Caco-2 (cell line): ENCODE results near the gene DNAAF8. TPM values are rescaled to one million over a fixed set of nuclear protein-coding genes. Genes with fewer than 3 reads are reported as not detected.

Experiments used
- BruUV-seq: library from RNA; stranded (reverse); fragments of 400-500 nt; replicated peaks from 2 replicates; lab custom pipeline; 2021; lab: Mats Ljungman, UMichigan
- CTCF ChIA-PET: fragments of 300-600 bp; sonication (Branson Sonifier 250); formaldehyde crosslinking; loops from one replicate; lab custom pipeline; 2022; ENCODE audit warnings: antibody characterized with exemption; lab: Charles Lee
- POLR2A ChIA-PET: fragments of 300-600 bp; sonication (Branson Sonifier 250); formaldehyde crosslinking; loops from one replicate; lab custom pipeline; 2022; ENCODE audit warnings: antibody characterized with exemption; lab: Charles Lee
- DNase-seq, 2 experiments: peaks; one replicate each; pipeline versions ENCODE4 v3.0.0 to v3.0.0-alpha.2; 2020 to 2022
- H3K27me3 ChIP-seq: replicated peaks from 2 replicates; pipeline ENCODE4 v1.6.0; 2011; ENCODE audit warnings: low read length; ENCODE audit not compliant: control insufficient read depth, insufficient read depth
- H3K36me3 ChIP-seq: 2 replicates; pipeline ENCODE4 v1.5.1; 2011; ENCODE audit warnings: low read length; ENCODE audit not compliant: control insufficient read depth, insufficient read depth
- H3K4me1 ChIP-seq: fragments of 250-450 bp; sonication (Bioruptor Pico); 2 replicates; pipeline ENCODE4 v1.5.1; 2020; ENCODE audit warnings: mild to moderate bottlenecking
- H3K4me3 ChIP-seq: 2 replicates; pipeline ENCODE4 v1.5.1; 2011; ENCODE audit warnings: low read depth, mild to moderate bottlenecking, control low read depth, low read length
- H3K9me3 ChIP-seq: fragments of 250-450 bp; sonication (Bioruptor Pico); 2 replicates; pipeline ENCODE4 v1.5.1; 2020; ENCODE audit warnings: mild to moderate bottlenecking, moderate library complexity
- H3K27ac Mint-ChIP-seq: one replicate; pipeline ENCODE4 v1.8.0; 2022; ENCODE audit warnings: mixed read lengths; ENCODE audit not compliant: unreplicated experiment
- H3K27me3 Mint-ChIP-seq: one replicate; pipeline ENCODE4 v1.8.0; 2022; ENCODE audit warnings: mixed read lengths; ENCODE audit not compliant: insufficient read depth, unreplicated experiment
- H3K36me3 Mint-ChIP-seq: one replicate; pipeline ENCODE4 v1.8.0; 2022; ENCODE audit warnings: mild to moderate bottlenecking, mixed read lengths; ENCODE audit not compliant: insufficient read depth, unreplicated experiment
- H3K4me1 Mint-ChIP-seq: one replicate; pipeline ENCODE4 v1.8.0; 2022; ENCODE audit warnings: low read depth, mixed read lengths; ENCODE audit not compliant: unreplicated experiment
- H3K4me3 Mint-ChIP-seq: one replicate; pipeline ENCODE4 v1.8.0; 2022; ENCODE audit warnings: mild to moderate bottlenecking, moderate library complexity, mixed read lengths; ENCODE audit not compliant: unreplicated experiment
- H3K9me3 Mint-ChIP-seq: one replicate; pipeline ENCODE4 v1.8.0; 2022; ENCODE audit warnings: mixed read lengths; ENCODE audit not compliant: unreplicated experiment
- CTCF ChIP-seq, 2 experiments: fragments of 200-600 bp in 1 of 2; IDR thresholded peaks; 1 replicate in 1 of 2; 2 replicates in 1 of 2; pipeline versions ENCODE4 v1.5.1 to v1.8.0; 2011 to 2022; ENCODE audit warnings: antibody characterized with exemption in 1 of 2, control low read depth in 1 of 2, inconsistent platforms in 1 of 2, low read depth in 1 of 2, low read length in 1 of 2, mild to moderate bottlenecking in 1 of 2, moderate library complexity in 1 of 2; ENCODE audit not compliant: insufficient read depth in 1 of 2, severe bottlenecking in 1 of 2, unreplicated experiment in 1 of 2
- intact Hi-C: fragments of 100-400 bp; cut with micrococcal nuclease; formaldehyde crosslinking; loops from one replicate; pipeline ENCODE4 v1.10.0; 2022; ENCODE audit not compliant: unreplicated experiment
- total RNA-seq: library from RNA; stranded (reverse); gene quantifications from 2 replicates; pipeline ENCODE4 v1.2.3, GENCODE V29; 2022

Gene DNAAF8
- total RNA-seq, 1 experiment from 2014 or later, result 0.54 TPM

DNA sequence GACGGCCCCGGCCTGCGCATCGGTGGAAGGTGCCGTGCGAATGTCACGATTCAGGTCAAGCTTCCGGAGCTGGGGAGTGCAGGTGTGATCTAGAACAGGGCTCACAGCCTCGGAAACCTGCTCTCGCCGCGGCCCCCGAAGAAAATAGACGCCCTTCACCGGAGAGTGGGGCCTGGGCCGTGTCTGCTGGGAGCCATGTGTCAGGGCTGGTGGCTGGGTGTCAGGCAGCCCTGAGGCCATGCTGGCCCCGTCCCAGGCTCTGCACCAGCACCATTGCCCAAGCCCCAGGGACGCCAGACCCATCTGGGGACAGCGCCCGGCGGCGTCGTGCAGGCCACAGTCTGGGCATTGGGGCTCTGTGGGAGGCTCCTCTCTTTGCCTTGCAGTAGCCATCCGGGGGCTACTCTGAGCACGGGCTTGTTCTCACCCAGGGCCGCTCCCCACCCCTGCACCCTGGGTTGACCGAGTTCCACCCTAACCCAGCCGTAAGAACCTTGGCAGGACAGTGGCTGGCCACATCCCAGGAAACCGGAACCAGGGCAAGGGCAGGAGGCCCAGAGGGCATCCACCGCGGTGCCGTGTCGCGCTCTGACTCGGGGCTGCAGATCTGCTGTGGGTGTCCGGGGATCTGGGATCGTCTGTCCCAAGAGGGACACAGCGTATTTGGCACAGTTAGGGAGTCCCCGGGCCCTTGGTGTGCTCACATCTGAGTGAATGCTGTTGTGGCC lies 46.2 kb upstream of the DNAAF8 start:
- no peak for TF ChIP-seq CTCF (IDR thresholded peaks at IDR 0.05; ENCODE audit: insufficient read depth in 1 of 2, low read depth in 1 of 2, low read length in 1 of 2, severe bottlenecking in 1 of 2, unreplicated experiment in 1 of 2)
- Histone ChIP-seq H3K4me3 (no peak overlapping the region), H3K9me3 (no peaks in the 10 kb centered on the region), H3K4me1 (0 out of 2 replicates have a peak, but pooled peaks cover 6% of the 10 kb centered on the region), H3K36me3 (peaks cover 5% of the 10 kb centered on the region), H3K27me3 (no peaks in the 10 kb centered on the region)
- ChIA-PET CTCF (no interaction called here), POLR2A (no interaction called here)
- no peaks in the 10 kb centered on the region for H3K27me3 Mint-ChIP-seq
- no peaks in the 10 kb centered on the region for H3K9me3 Mint-ChIP-seq
- DNase-seq, result no peak
- intact Hi-C loops, result no loop called here
- H3K4me3 Mint-ChIP-seq, result no peak overlapping the region
- no TSS peak for BruUV-seq
- no peaks in the 10 kb centered on the region for H3K4me1 Mint-ChIP-seq
- peaks cover 8% of the 10 kb centered on the region for H3K36me3 Mint-ChIP-seq
- no peak overlapping the region for H3K27ac Mint-ChIP-seq

GRCh38 chr16:4688674-4689045 lies 45.7 kb upstream of the DNAAF8 start:
- no TSS peak for BruUV-seq
- no peaks in the 10 kb centered on the region for H3K27me3 ChIP-seq
- Mint-ChIP-seq H3K36me3 (peaks cover 13% of the 10 kb centered on the region), H3K4me3 (no peak overlapping the region), H3K27me3 (no peaks in the 10 kb centered on the region), H3K27ac (no peak overlapping the region), H3K9me3 (no peaks in the 10 kb centered on the region), H3K4me1 (no peaks in the 10 kb centered on the region)
- no peak for DNase-seq
- H3K36me3 ChIP-seq, result 0 out of 2 replicates have a peak, but pooled peaks cover 2% of the 10 kb centered on the region
- CTCF ChIA-PET, result no interaction called here
- no peak overlapping the region for H3K4me3 ChIP-seq
- no peak for TF ChIP-seq CTCF (IDR thresholded peaks at IDR 0.05; ENCODE audit: insufficient read depth in 1 of 2, low read depth in 1 of 2, low read length in 1 of 2, severe bottlenecking in 1 of 2, unreplicated experiment in 1 of 2)
- H3K4me1 ChIP-seq, result 0 out of 2 replicates have a peak, but pooled peaks cover 6% of the 10 kb centered on the region
- intact Hi-C loops, result no loop called here
- POLR2A ChIA-PET, result no interaction called here
- no peaks in the 10 kb centered on the region for H3K9me3 ChIP-seq

DNA sequence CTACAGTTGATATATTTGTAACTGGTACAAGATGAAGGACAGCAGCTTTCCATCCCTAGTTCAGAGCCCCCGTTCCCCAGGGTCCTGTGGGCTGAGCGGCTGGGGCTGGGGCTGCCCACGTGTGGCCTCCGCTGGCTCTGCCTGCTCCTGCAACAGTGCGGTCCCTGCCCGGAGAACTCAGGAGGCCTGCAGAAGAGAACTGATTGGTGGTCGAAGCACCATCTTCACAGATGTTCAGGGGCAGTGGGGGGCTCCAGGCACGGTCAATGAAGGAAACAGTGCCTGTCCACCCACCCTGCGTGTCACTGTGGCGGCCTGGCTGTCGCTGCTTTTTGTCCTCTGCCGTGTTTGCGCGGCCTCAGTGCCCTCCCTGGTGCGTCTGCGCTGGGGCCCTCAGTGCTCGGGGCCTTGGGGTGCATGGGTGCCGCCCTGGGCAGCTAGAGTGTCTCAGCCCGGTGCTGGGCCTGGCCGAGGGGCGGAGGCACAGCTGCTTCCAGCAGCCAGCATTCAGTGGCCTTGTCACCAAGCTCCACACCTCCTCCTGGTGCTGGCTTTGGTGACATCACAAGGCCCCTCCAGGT lies 45.2 kb upstream of the DNAAF8 start:
- TF ChIP-seq CTCF (IDR thresholded peaks at IDR 0.05; ENCODE audit: insufficient read depth in 1 of 2, low read depth in 1 of 2, low read length in 1 of 2, severe bottlenecking in 1 of 2, unreplicated experiment in 1 of 2), result no peak
- Mint-ChIP-seq H3K27ac (no peak overlapping the region), H3K27me3 (no peaks in the 10 kb centered on the region), H3K36me3 (peaks cover 16% of the 10 kb centered on the region), H3K4me1 (no peaks in the 10 kb centered on the region), H3K9me3 (no peaks in the 10 kb centered on the region), H3K4me3 (no peak overlapping the region)
- Histone ChIP-seq H3K4me1 (0 out of 2 replicates have a peak, but pooled peaks cover 6% of the 10 kb centered on the region), H3K36me3 (no peaks in the 10 kb centered on the region), H3K4me3 (no peak overlapping the region), H3K9me3 (no peaks in the 10 kb centered on the region), H3K27me3 (no peaks in the 10 kb centered on the region)
- no TSS peak for BruUV-seq
- intact Hi-C loops, result no loop called here
- CTCF ChIA-PET, result no interaction called here
- DNase-seq, result no peak
- POLR2A ChIA-PET, result no interaction called here
